GM20000 (cell line): ENCODE data around the gene KRTAP5-10.
"Not testable (repeated sequence)": the region's sequence is repeated elsewhere in the genome, so short reads cannot be mapped to it uniquely, and the experiment has no call there.

ENCODE experiments used
- DNase-seq: peaks from one replicate; pipeline ENCODE4 v3.0.0; 2012; ENCODE audit warnings: low spot score
- TF ChIP-seq, protein P1 (sequence below): IDR thresholded peaks from 2 replicates; pipeline ENCODE4 v1.5.1; 2012; ENCODE audit warnings: mild to moderate bottlenecking, control low read depth; ENCODE audit errors: extremely low read depth, missing control alignments

KRTAP5-10 gene

DNA sequence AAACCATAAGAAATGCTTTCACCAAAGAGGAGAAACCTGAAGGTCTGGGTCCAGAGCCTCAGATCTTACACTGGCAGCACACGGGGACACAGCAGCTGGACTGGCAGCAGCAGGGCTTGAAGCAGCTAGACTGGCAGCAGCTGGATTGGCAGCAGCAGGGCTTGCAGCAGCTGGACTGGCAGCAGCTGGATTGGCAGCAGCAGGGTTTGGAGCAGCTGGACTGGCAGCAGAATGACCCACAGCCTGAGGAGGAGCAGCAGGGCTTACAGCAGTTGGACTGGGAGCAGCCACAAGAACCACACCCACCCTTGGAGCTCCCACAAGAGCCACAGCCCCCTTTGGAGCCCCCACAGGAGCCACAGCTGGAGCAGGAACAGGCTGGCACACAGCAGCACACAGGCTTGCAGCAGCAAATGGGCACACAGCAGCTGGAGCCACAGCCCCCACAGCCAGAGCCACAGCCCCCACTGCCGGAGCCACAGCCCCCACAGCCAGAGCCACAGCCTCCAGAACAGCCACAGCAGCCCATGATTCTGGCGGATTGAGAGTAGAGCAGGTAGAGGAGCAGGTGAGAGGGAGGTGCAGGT, 17.0 kb downstream of the KRTAP5-10 start, which contains the start of gene KRTAP5-11:
Gene KRTAP5-11 (minus strand): TSS at position 567 of the 587 bp plus-strand sequence. CDS start 38 bp downstream, at position 529.
- no peak for DNase-seq
- TF ChIP-seq, protein P1, sequence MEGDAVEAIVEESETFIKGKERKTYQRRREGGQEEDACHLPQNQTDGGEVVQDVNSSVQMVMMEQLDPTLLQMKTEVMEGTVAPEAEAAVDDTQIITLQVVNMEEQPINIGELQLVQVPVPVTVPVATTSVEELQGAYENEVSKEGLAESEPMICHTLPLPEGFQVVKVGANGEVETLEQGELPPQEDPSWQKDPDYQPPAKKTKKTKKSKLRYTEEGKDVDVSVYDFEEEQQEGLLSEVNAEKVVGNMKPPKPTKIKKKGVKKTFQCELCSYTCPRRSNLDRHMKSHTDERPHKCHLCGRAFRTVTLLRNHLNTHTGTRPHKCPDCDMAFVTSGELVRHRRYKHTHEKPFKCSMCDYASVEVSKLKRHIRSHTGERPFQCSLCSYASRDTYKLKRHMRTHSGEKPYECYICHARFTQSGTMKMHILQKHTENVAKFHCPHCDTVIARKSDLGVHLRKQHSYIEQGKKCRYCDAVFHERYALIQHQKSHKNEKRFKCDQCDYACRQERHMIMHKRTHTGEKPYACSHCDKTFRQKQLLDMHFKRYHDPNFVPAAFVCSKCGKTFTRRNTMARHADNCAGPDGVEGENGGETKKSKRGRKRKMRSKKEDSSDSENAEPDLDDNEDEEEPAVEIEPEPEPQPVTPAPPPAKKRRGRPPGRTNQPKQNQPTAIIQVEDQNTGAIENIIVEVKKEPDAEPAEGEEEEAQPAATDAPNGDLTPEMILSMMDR: no peak

DNA sequence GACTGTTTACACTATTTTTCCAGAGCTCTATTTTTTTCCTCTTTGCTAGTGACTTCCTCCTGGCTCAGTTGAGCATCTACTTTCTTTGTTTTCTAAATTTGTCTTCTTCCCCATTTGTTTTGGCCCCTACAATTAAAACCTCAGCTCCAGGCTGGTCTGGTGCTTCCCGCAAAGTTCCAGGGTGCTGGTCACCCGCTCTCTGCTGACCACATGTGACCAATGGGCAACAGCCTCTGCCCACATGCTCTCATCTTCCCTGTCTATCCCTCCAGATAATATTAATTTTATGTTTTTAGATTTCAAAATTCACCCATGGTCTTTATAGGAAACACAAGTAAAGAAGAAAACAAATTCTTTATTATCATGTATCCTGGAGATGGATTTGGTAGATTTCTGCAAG, 17.6 kb downstream of the KRTAP5-10 start:
- DNase-seq: peak; percentile 1

DNA sequence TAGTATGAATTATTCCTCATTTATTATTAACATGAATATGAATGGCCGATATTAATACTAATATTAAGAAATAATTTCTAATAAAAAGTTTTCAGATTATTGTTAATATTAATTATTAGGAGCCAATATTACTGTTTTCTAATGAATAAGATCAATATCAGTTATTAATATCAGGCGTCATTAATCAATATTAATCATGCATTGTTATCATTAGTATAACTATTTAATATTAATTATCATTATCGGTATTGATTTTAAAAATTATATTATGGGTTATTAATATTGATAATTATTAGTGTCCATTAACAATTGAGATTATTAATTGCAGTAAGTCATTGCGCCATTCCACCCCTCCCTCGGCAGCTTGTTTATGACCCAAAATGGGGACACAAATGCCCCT, 20.3 kb downstream of the KRTAP5-10 start:
- DNase-seq: not testable (repeated sequence)

DNA sequence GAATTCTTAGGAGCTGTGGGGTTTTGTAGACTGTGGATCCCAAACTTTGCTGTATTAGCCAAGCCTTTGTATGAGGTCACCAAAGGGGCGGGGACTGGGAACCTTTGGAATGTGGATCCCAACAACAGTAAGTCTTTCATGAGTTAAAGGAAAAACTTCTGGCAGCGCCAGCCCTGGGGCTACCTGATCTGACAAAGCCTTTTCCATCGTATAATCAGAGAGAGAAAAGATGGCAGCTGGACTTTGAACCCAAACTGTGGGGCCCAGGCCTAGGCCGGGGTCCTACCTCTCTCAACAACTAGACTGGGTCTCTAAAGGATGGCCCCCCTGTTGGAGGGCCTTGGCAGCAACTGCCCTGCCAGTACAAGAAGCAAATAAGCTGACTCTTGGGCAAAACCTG, 23.0 kb downstream of the KRTAP5-10 start:
- DNase-seq: not testable (repeated sequence)

DNA sequence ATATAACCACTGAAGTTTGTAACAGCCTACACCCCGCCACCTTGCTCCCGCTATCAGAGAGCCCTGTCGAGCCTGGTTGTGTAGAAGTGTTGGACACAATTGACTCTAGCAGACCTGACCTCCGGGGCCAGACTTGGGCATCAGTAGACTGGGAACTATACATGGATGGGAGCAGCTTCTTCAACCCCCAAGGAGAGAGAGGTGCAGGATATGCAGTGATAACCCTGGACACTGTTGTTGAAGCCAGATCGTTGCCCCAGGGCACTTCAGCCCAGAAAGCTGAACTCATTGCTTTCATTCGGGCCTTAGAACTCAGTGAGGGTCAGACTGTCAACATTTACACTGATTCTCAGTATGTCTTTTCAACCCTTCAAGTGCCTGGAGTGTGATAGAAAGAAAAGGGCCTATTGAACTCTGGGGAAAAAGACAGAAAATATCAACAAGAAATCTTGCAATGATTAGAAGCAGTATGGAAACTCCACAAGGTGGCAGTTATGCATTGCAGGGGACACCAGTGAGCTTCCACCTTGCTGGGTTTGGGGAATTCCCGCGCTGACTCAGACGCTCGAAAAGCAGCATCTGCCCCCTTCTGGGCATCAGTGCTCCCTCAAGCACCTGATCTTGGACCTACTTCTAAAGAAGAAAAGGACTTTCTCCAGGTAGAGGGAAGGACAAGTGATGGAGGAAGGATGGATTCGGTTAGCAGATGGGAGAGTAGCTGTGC, 23.6 kb downstream of the KRTAP5-10 start:
- not testable (repeated sequence) for DNase-seq
- TF ChIP-seq, protein P1: peak; percentile 36

DNA sequence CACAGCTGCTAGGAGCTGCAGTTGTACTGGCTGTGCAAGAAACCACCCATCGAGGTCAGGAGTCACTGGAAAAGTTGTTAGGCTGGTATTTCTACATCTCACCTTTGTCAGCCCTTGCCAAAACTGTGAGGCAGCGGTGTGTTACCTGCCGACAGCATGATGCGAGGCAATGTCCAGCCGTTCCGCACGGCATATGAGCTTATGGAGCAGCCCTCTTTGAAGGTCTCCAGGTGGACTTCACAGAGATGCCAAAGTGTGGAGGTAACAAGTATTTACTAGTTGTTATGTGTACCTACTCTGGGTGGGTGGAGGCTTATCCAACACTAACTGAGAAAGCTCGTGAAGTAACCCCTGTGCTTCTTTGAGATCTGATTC, 24.2 kb downstream of the KRTAP5-10 start:
- DNase-seq: not testable (repeated sequence)

DNA sequence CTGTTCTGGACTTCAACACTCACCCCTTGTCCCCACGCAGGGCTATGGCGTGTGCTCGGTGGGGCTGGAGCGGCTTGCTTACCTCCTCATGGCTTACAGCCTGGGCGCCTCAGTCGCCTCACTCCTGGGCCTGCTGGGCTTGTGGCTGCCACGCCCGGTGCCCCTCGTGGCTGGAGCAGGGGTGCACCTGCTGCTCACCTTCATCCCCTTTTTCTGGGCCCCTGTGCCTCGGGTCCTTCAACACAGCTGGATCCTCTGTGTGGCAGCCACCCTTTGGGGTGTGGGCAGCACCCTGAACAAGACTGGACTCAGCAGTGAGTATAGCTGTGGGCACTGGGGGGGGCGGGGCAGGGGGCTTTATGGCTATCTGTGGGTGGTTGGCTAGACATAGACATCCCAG, 37.9 kb downstream of the KRTAP5-10 start:
- peak; percentile 0 for DNase-seq

DNA sequence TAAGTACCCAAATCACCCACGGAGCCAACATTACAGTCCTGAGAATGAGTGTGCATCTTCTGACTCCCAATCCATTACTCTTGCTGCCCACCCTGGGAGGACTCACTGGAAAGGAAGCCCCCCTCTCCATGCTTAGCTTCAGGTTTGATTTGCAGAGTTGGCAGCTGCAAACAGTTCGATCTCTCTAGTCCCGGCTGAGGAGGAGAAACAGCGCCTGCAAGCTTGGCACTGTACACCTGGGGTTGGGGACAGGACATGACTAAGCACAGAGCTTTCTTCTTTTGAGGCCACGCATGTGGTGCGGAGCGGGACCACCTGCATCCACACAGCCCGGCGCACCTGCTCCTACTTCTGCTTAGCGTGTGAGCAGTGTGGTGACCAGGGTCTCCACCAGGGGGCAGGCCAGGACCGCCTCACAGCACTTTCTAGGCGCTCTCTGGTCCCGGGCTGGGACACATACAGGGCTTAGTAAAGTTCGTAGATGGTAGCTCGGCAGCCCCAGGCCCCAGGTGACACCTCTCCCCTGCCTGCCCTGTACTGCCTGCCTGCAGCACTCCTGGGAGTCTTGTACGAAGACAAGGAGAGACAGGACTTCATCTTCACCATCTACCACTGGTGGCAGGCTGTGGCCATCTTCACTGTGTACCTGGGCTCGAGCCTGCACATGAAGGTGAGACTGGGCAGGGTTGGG, 39.6 kb downstream of the KRTAP5-10 start:
- peak; percentile 1 for DNase-seq

DNA sequence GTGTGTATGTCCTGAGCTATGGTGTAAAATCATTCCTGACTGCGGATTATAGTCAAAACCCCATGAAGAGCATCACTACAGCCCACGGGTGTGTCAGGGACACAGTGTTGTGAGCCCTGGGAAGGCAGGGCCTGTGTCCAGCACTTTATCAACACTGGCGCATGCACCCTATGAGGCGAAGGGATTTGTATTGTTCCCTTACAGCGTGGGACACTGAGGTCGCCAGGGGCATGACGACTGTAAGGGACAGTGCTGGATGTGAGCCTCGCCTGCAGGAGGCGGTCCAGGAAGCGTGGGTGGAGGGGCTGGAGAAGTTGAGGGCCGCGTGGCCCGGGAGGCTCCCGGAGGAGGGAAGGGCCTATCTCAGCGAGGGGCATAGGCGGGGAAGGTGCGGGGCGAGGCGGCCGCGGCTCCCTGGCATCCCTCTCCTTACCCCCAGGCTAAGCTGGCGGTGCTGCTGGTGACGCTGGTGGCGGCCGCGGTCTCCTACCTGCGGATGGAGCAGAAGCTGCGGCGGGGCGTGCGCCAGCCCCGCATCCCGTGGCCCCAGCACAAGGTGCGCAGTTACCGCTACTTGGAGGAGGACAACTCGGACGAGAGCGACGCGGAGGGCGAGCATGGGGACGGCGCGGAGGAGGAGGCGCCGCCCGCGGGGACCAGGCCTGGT, 41.6 kb downstream of the KRTAP5-10 start:
- DNase-seq: not testable (repeated sequence)

DNA sequence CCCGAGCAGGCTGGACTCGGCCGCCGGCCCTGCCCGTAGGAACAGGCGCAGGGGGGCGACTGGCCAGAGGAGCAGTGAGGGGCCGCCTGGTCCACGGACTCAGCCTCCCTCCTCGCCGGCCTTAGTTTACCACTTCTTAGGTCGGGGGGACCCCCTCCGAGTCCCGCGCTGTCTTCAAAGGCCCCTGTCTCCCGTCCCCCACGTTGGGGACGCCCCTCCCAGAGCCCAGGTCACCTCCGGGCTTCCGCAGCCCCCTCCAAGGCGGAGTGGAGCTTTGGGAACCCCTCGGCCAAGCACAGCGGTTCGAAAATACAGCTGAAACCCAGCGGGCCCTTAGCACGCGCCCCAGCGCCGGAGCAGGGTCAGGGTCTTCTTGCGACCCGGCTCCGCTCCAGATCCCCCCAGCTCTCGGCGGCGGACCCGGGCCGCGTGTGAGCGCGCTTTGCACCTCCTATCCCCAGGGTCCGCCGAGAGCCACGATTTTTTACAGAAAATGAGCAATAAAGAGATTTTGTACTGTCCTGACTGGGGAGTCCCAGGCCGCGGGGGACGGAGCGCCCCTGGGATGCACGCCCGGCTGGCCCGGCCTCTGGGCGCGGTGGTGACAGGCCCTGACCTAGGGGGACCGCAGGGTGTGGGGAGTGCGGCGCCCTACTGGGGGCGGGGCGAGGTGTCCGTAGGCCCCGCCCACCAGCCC, 42.3 kb downstream of the KRTAP5-10 start:
- DNase-seq: peak; percentile 25

DNA sequence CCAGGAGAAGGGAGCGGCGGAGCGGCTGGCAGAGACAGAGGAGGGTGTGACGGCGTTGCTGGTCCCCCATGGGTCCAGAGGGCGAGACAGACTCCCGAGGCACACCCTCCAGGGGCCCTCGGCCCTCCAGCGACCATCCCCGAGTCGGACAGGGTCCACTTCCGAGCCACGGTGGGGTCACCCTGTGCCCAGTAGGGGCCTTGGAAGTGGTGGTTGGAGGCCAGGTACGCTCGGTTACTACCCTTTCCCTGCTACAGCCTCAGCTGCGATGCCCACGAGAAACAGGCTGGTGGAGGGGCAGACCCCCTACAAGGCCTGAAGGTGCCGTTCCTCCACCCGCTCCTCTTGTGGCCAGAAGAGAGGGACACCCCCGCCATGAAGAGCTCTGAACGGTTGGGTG, 42.9 kb downstream of the KRTAP5-10 start:
- not testable (repeated sequence) for DNase-seq

DNA sequence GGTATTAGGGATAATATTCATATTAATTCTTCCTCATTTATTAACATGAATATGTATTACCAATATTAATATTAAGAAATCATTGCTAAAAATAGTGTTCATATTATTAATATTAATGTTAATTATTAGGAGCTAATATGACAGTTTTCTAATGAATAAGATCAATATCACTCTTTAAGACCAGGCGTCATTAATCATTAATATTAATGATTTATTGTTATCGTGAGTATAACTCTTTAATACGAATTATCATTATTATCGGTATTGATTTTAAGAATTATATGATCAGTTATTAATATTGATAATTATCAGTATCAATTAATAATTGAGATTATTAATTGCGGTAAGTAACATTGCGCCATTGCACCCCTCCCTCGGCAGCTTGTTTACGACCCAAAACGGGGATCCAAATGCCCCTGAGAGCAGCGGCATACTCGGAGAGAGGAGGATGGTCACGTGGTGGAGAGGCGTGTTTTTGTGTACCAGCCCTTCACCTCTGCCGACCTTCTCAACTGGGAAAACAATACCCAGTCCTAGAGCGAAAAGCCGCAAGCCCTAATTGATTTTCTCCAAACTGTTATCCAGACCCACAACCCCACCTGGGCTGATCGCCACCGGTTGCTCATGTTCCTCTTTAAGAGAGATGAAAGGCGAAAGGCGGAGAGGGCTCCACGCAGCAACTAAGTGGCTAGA, 46.0 kb downstream of the KRTAP5-10 start:
- not testable (repeated sequence) for DNase-seq

DNA sequence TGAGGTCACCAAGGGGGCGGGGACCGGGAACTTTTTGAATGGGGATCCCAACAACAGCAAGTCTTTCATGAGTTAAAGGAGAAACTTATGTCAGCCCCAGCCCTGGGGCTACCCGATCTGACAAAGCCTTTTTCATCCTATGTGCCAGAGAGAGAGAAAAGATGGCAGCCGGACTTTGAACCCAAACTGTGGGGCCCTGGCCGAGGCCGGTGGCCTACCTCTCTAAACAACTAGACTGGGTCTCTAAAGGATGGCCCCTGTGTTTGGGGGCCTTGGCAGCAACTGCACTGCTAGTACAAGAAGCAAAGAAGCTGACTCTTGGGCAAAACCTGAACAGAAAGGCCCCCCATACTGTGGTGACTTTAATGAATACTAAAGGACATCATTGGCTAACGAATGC, 48.6 kb downstream of the KRTAP5-10 start:
- not testable (repeated sequence) for DNase-seq

DNA sequence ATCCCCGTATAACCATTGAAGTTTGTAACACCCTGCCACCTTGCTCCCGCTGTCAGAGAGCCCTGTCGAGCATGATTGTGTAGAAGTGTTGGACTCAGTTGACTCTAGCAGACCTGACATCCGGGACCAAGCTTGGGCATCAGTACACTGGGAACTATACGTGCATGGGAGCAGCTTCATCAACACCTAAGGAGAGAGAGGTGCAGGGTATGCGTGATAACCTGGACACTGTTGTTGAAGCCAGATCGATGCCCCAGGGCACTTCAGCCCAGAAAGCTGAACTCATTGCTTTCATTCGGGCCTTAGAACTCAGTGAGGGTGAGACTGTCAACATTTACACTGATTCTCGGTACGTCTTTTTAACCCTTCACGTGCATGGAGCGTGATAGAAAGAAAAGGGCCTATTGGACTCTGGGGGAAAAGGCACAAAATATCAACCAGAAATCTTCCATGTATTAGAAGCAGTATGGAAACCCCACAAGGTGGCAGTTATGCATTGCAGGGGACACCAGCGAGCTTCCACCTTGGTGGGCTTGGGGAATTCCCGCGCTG, 49.1 kb downstream of the KRTAP5-10 start:
- DNase-seq: not testable (repeated sequence)

DNA sequence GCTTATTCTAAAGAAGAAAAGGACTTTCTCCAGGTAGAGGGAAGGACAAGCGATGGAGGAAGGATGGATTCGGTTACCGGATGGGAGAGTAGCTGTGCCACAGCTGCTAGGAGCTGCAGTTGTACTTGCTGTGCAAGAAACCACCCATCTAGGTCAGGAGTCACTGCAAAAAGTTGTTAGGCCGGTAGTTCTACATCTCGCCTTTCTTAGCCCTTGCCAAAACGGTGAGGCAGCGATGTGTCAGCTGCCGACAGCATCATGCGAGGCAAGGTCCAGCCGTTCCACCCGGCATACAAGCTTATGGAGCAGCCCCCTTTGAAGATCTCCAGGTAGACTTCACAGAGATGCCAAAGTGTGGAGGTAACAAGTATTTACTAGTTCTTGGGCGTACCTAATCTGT, 49.6 kb downstream of the KRTAP5-10 start:
- not testable (repeated sequence) for DNase-seq
